Skeletal muscle tissue (tissue), 4 donors: ENCODE measurements around the gene EPAS1. TPM values are rescaled to one million over a fixed set of nuclear protein-coding genes. Genes with fewer than 3 reads are reported as not detected.

Source experiments
- H3K27ac ChIP-seq: one replicate; pipeline ENCODE4 v1.7.0; 2013; ENCODE audit warnings: mild to moderate bottlenecking, low read depth, low read length, inconsistent platforms
- H3K27me3 ChIP-seq, 3 donors: one replicate each; pipeline ENCODE4 v1.7.0; 2013; ENCODE audit warnings: low read length in 3 of 3; ENCODE audit not compliant: control insufficient read depth in 3 of 3, insufficient read depth in 3 of 3
- H3K36me3 ChIP-seq, 3 donors: one replicate each; pipeline ENCODE4 v1.7.0; 2013; ENCODE audit warnings: low read length in 3 of 3; ENCODE audit not compliant: control insufficient read depth in 3 of 3, insufficient read depth in 3 of 3
- H3K4me1 ChIP-seq, 3 donors: one replicate each; pipeline ENCODE4 v1.7.0; 2013; ENCODE audit warnings: low read length in 3 of 3, mild to moderate bottlenecking in 3 of 3; ENCODE audit not compliant: control insufficient read depth in 3 of 3, insufficient read depth in 3 of 3
- H3K4me3 ChIP-seq, 3 donors: one replicate each; pipeline ENCODE4 v1.7.0; 2013; ENCODE audit warnings: low read length in 3 of 3
- H3K9ac ChIP-seq, 3 donors: one replicate each; pipeline ENCODE4 v1.7.0; 2013; ENCODE audit warnings: low read length in 3 of 3, mild to moderate bottlenecking in 3 of 3, moderate library complexity in 2 of 3, low read depth in 1 of 3
- H3K9me3 ChIP-seq, 3 donors: one replicate each; pipeline ENCODE4 v1.7.0; 2013; ENCODE audit warnings: low read length in 3 of 3; ENCODE audit not compliant: control insufficient read depth in 3 of 3
- total RNA-seq: library from RNA; depleted of rRNA; stranded (reverse); fragments of >200 nt; gene quantifications from one replicate; pipeline ENCODE4 v1.2.3, GENCODE V29; 2014
- donor health status: Osteomylitis.

EPAS1 gene
- total RNA-seq, 1 donor from 2014 or later: 13.6 TPM

- no peak overlapping the region for H3K27ac ChIP-seq
- H3K27me3 ChIP-seq: no peaks in the 10 kb centered on the region
- no peak overlapping the region for H3K4me3 ChIP-seq
- no peak overlapping the region for H3K9ac ChIP-seq
- peaks cover 0 to 9% (median 0%) of the 10 kb centered on the region in 3 donors for H3K4me1 ChIP-seq
- H3K36me3 ChIP-seq: peaks cover 21 to 27% (median 25%) of the 10 kb centered on the region in 3 donors
- H3K9me3 ChIP-seq: no peaks in the 10 kb centered on the region
Observed at GRCh38 chr2:46365913-46366667, 68.9 kb downstream of the EPAS1 start.

DNA sequence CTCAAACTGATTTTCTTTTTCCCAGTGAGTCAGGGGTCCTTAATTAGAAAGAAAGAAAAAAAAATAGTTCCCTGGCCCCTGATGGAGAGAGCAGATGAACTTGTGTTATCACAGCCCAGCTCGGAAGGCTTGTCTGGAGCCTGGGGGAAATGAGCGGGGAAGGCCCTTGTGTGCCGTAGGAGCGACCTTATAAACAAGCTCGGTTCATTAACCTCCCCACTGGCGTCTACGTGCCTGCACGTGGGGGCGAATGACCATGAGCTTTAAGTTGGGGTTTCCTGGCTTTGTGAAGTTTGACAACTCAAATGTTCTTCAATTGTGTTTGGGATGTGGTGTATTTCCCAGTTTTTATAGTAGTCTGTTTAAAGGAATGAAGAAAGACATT lies 69.5 kb downstream of the EPAS1 start:
- H3K27me3 ChIP-seq: no peaks in the 10 kb centered on the region
- H3K4me1 ChIP-seq: peaks cover 0 to 9% (median 0%) of the 10 kb centered on the region in 3 donors
- H3K4me3 ChIP-seq: no peak overlapping the region
- H3K36me3 ChIP-seq: peaks cover 15 to 25% (median 25%) of the 10 kb centered on the region in 3 donors
- no peak overlapping the region for H3K27ac ChIP-seq
- no peaks in the 10 kb centered on the region for H3K9me3 ChIP-seq
- no peak overlapping the region for H3K9ac ChIP-seq

- Histone ChIP-seq H3K36me3 (peaks cover 10 to 29% (median 20%) of the 10 kb centered on the region in 3 donors), H3K27ac (no peak overlapping the region), H3K9ac (peak overlapping the region in 1 of 3 donors; percentile 58), H3K9me3 (no peaks in the 10 kb centered on the region), H3K4me1 (peaks cover 0 to 9% (median 0%) of the 10 kb centered on the region in 3 donors), H3K27me3 (no peaks in the 10 kb centered on the region), H3K4me3 (no peak overlapping the region)
Observed at GRCh38 chr2:46367286-46367685, 70.1 kb downstream of the EPAS1 start.

- peaks cover 10 to 30% (median 21%) of the 10 kb centered on the region in 3 donors for H3K36me3 ChIP-seq
- H3K27ac ChIP-seq: no peak overlapping the region
- no peaks in the 10 kb centered on the region for H3K27me3 ChIP-seq
- no peaks in the 10 kb centered on the region for H3K9me3 ChIP-seq
- H3K4me1 ChIP-seq: peaks cover 0 to 6% (median 0%) of the 10 kb centered on the region in 3 donors
- no peak overlapping the region for H3K4me3 ChIP-seq
- no peak overlapping the region for H3K9ac ChIP-seq
Observed at GRCh38 chr2:46368401-46368800, 71.2 kb downstream of the EPAS1 start.

GRCh38 chr2:46369783-46370182 lies 72.6 kb downstream of the EPAS1 start:
- H3K4me1 ChIP-seq: peaks cover 0 to 6% (median 0%) of the 10 kb centered on the region in 3 donors
- no peak overlapping the region for H3K4me3 ChIP-seq

DNA sequence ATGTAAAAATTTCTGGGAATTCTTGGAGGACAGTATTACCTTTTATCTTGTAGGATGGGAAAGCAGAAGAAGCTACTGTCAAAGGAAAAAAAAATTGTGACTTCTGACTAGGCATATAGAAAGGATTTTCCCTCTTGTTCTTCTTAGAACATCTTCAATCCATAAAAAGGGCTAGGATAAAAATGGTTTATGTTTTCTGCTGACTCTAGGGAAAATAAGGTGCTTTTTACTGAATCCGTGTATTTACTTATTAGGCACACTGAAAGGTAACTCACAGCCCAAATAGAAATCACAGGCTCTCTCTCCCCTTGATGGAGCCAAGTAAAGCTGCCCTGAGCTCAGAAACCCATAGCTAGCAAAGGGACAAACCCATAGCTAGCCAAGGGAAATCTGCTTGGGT lies 74.6 kb downstream of the EPAS1 start:
- H3K9ac ChIP-seq: no peak overlapping the region
- H3K27me3 ChIP-seq: no peaks in the 10 kb centered on the region
- no peak overlapping the region for H3K4me3 ChIP-seq
- H3K4me1 ChIP-seq: peaks cover 0 to 6% (median 0%) of the 10 kb centered on the region in 3 donors
- peaks cover 18 to 53% (median 29%) of the 10 kb centered on the region in 3 donors for H3K36me3 ChIP-seq
- no peaks in the 10 kb centered on the region for H3K9me3 ChIP-seq
- no peak overlapping the region for H3K27ac ChIP-seq

More at GRCh38 chr2:46369783-46370182, 72.6 kb downstream of the EPAS1 start:
- Histone ChIP-seq H3K27ac (no peak overlapping the region), H3K36me3 (peaks cover 18 to 39% (median 22%) of the 10 kb centered on the region in 3 donors), H3K9me3 (no peaks in the 10 kb centered on the region), H3K9ac (no peak overlapping the region), H3K27me3 (no peaks in the 10 kb centered on the region)

- peaks cover 0 to 3% (median 0%) of the 10 kb centered on the region in 3 donors for H3K4me1 ChIP-seq
- H3K36me3 ChIP-seq: peaks cover 18 to 58% (median 29%) of the 10 kb centered on the region in 3 donors
- no peak overlapping the region for H3K27ac ChIP-seq
- no peak overlapping the region for H3K9ac ChIP-seq
- H3K27me3 ChIP-seq: no peaks in the 10 kb centered on the region
- no peaks in the 10 kb centered on the region for H3K9me3 ChIP-seq
- H3K4me3 ChIP-seq: no peak overlapping the region
Observed at GRCh38 chr2:46372475-46372874, 75.3 kb downstream of the EPAS1 start.

- no peak overlapping the region for H3K9ac ChIP-seq
- H3K27ac ChIP-seq: no peak overlapping the region
- peaks cover 0 to 4% (median 2%) of the 10 kb centered on the region in 3 donors for H3K4me1 ChIP-seq
- H3K9me3 ChIP-seq: no peaks in the 10 kb centered on the region
- H3K4me3 ChIP-seq: no peak overlapping the region
- no peaks in the 10 kb centered on the region for H3K27me3 ChIP-seq
- H3K36me3 ChIP-seq: peaks cover 24 to 66% (median 32%) of the 10 kb centered on the region in 3 donors
Observed at GRCh38 chr2:46373238-46373637, 76.0 kb downstream of the EPAS1 start.

GRCh38 chr2:46375566-46376125 lies 78.4 kb downstream of the EPAS1 start:
- no peak overlapping the region for H3K9ac ChIP-seq
- no peak overlapping the region for H3K4me3 ChIP-seq
- H3K4me1 ChIP-seq: peaks cover 0 to 4% (median 4%) of the 10 kb centered on the region in 3 donors
- no peaks in the 10 kb centered on the region for H3K9me3 ChIP-seq
- H3K36me3 ChIP-seq: peaks cover 26 to 67% (median 35%) of the 10 kb centered on the region in 3 donors
- H3K27me3 ChIP-seq: no peaks in the 10 kb centered on the region
- no peak overlapping the region for H3K27ac ChIP-seq

DNA sequence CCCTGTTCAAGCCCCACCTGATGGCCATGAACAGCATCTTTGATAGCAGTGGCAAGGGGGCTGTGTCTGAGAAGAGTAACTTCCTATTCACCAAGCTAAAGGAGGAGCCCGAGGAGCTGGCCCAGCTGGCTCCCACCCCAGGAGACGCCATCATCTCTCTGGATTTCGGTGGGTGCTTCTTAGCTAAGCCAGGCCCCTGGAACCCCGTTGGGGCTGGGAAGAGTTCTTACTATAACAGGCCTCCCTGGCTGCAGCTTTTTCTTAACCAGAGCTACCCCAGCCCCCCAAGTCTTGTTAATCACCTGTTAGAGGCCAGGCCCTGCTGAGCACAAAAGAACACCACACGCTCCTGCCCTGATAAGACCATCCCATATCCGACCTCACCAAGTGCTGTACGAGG lies 79.4 kb downstream of the EPAS1 start:
- no peak overlapping the region for H3K27ac ChIP-seq
- peaks cover 0 to 4% (median 4%) of the 10 kb centered on the region in 3 donors for H3K4me1 ChIP-seq
- peaks cover 26 to 70% (median 34%) of the 10 kb centered on the region in 3 donors for H3K36me3 ChIP-seq
- H3K4me3 ChIP-seq: no peak overlapping the region
- H3K27me3 ChIP-seq: no peaks in the 10 kb centered on the region
- H3K9ac ChIP-seq: no peak overlapping the region
- no peaks in the 10 kb centered on the region for H3K9me3 ChIP-seq
